Measurements from ENCODE around the gene ORAI2.
A peak's percentile ranks its signal among the peaks of the same experiment; 100 is the strongest.
"Not testable (repeated sequence)": the region's sequence is repeated elsewhere in the genome, so short reads cannot be mapped to it uniquely, and the experiment has no call there.

Gene ORAI2

DNA sequence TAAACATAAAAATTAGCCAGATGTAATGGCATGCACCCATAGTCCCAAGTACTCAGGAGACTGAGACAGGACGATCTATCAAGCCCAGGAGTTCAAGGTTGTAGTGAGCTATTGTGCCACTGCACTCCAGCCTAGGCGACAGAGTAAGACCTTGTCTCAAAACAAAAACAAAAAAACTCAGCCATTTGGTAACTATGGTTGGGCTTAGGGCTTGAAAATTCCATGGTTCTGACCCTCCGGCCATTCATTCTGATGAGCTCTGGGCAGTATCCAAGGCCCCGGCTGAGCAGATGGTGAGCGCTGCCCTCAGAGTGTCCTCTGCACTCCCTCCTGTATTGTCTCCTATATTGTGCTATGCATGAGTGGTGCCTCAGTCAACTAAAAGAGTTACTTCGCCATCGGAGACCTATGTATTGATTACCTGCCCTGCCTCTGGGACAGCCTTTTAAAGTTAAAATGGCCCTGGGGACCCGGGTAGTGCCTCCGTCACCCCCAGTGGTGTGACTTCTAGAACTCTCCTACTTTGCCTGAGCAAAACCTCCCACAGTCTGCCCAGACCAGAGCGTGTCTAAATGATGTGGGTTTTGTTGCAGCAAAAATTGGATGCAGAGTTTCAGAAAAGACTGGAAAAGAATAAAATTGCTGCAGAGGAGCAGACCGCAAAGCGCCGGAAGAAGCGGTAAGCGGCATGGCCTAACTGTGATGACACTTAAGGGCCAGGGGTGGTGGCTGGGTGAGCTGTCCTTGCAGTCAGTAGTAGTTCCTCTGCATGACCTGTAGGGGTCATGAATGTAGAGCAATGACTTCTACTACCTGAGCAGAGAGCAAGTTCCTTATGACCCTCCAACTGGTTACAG lies 29.1 kb upstream of the ORAI2 start:
- DNase-seq (ENCODE audit: extremely low spot score), result peak; percentile 79
- TF ChIP-seq CTCF (IDR thresholded peaks at IDR 0.05; ENCODE audit: control extremely low read depth, extremely low read depth, low read depth, missing control alignments), result peak; percentile 80
- POLR2A ChIA-PET, result interaction anchor here (0.7 kb wide), 1 partner anchor 38 kb away, joined by 5 read pairs; no protein-coding TSS in a partner anchor
- CTCF ChIA-PET, result interaction anchor here (0.8 to 4.3 kb wide), 23 partner anchors 8 to 125 kb away, joined by 3 to 34 read pairs (median 5); partner anchors contain the start of gene PRKRIP1

GRCh38 chr7:102404862-102405188 lies 28.6 kb upstream of the ORAI2 start:
- POLR2A ChIA-PET, result interaction anchor here (0.7 kb wide), 1 partner anchor 37 kb away, joined by 5 read pairs; no protein-coding TSS in a partner anchor
- CTCF ChIA-PET, result interaction anchor here (0.8 to 4.3 kb wide), 22 partner anchors 8 to 125 kb away, joined by 3 to 34 read pairs (median 6); partner anchors contain the start of gene PRKRIP1
- DNase-seq (ENCODE audit: extremely low spot score), result not testable (repeated sequence)

DNA sequence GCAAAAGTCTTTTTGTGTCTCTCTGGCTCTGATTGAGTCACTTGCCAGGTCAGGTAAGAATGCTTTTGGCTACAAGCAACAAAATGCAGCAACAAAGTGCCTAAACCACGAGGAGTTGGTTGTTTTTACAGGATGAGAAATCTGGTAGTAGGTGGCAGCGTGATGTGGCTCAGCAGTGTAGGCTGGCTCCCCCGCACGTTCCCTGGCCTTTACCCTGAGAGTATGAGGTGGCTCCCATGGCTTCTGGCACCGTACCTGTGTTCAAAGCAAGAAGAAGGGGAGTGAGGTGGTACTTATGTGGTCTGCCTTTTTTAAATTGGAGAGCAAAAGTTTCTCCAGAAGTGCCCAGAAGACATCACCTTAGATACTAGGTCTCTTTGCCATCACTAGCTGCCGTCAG lies 25.5 kb upstream of the ORAI2 start:
- DNase-seq (ENCODE audit: extremely low spot score), result no peak
- ChIA-PET POLR2A (interaction anchor here (0.6 kb wide), 2 partner anchors 24 to 50 kb away, joined by 3 to 5 read pairs; no protein-coding TSS in a partner anchor), CTCF (interaction anchor here (0.8 to 3.9 kb wide), 10 partner anchors 10 to 59 kb away, joined by 3 to 23 read pairs (median 4); partner anchors contain the start of gene PRKRIP1)
- TF ChIP-seq CTCF (IDR thresholded peaks at IDR 0.05; ENCODE audit: control extremely low read depth, extremely low read depth, low read depth, missing control alignments), result no peak

- ChIA-PET POLR2A (interaction anchor here (0.6 kb wide), 2 partner anchors 24 to 50 kb away, joined by 3 to 5 read pairs; no protein-coding TSS in a partner anchor), CTCF (interaction anchor here (1.1 to 3.9 kb wide), 7 partner anchors 10 to 59 kb away, joined by 3 to 23 read pairs (median 4); partner anchors contain the start of gene PRKRIP1)
- DNase-seq (ENCODE audit: extremely low spot score), result peak; percentile 45
Observed at GRCh38 chr7:102408530-102408929, 24.8 kb upstream of the ORAI2 start.

DNA sequence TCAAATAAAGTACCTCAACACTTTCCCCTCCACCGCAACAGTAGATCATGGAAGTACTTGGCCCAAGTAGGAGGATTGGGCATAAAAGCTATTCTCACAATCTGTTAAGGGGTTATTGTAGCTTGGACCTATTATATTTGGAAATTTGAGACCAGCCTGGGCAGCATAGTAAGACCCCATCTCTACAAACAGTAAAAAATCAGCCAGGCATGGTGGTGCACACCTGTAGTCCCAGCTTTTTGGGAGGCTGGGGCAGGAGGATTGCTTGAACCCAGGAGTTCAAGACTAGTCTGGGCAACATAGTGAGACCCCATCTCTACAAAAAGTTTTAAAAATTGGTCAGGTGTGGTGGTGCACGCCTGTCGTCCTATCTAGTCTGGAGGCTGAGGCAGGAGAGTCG lies 24.0 kb upstream of the ORAI2 start:
- DNase-seq (ENCODE audit: extremely low spot score), result no peak
- CTCF ChIA-PET, result interaction anchor here (1.2 to 3.9 kb wide), 5 partner anchors 9 to 41 kb away, joined by 3 to 23 read pairs (median 5); partner anchors contain the start of gene PRKRIP1
- no peak for TF ChIP-seq CTCF (IDR thresholded peaks at IDR 0.05; ENCODE audit: control extremely low read depth, extremely low read depth, low read depth, missing control alignments)
- POLR2A ChIA-PET, result no interaction called here

- POLR2A ChIA-PET, result interaction anchor here (0.6 kb wide), 1 partner anchor 57 kb away, joined by 3 read pairs; no protein-coding TSS in a partner anchor
- TF ChIP-seq CTCF (IDR thresholded peaks at IDR 0.05; ENCODE audit: control extremely low read depth, extremely low read depth, low read depth, missing control alignments), result no peak
- no peak for DNase-seq (ENCODE audit: extremely low spot score)
- CTCF ChIA-PET, result interaction anchor here (1.0 to 3.9 kb wide), 7 partner anchors 9 to 57 kb away, joined by 3 to 23 read pairs (median 4); partner anchors contain the start of gene PRKRIP1
Observed at GRCh38 chr7:102410123-102410522, 23.3 kb upstream of the ORAI2 start.

GRCh38 chr7:102410918-102411317 lies 22.5 kb upstream of the ORAI2 start:
- TF ChIP-seq CTCF (IDR thresholded peaks at IDR 0.05; ENCODE audit: control extremely low read depth, extremely low read depth, low read depth, missing control alignments), result no peak
- POLR2A ChIA-PET, result no interaction called here
- DNase-seq (ENCODE audit: extremely low spot score), result no peak
- CTCF ChIA-PET, result interaction anchor here (0.6 to 2.9 kb wide), 10 partner anchors 10 to 56 kb away, joined by 3 to 12 read pairs (median 4); partner anchors contain the start of gene PRKRIP1
